Gastroesophageal sphincter (tissue), 3 donors: ENCODE results near the gene NOTCH2.

Experiments used
- CTCF ChIP-seq, 4 experiments: fragments of 200-600 bp in 2 of 4; fragments of 450-650 bp in 2 of 4; sonication (generic) in 1 of 4; IDR thresholded peaks; one replicate each; pipeline ENCODE4 v1.5.1; 2017 to 2019; ENCODE audit warnings: antibody characterized with exemption in 4 of 4, mild to moderate bottlenecking in 2 of 4, moderate library complexity in 2 of 4
- EP300 ChIP-seq: sonication (generic); formaldehyde crosslinking; IDR thresholded peaks from one replicate; pipeline ENCODE4 v1.6.1; 2017; ENCODE audit warnings: antibody characterized with exemption, mild to moderate bottlenecking
- POLR2A ChIP-seq, 2 donors: fragments of 450-650 bp; IDR thresholded peaks; one replicate each; pipeline ENCODE4 v1.6.1; 2017; ENCODE audit warnings: antibody characterized with exemption in 2 of 2, mild to moderate bottlenecking in 2 of 2, moderate library complexity in 1 of 2
- POLR2AphosphoS5 ChIP-seq: sonication (generic); formaldehyde crosslinking; IDR thresholded peaks from one replicate; pipeline ENCODE4 v1.6.1; 2017; ENCODE audit warnings: antibody characterized with exemption

GRCh38 chr1:119882132-119883049 lies 187.1 kb downstream of the NOTCH2 start:
- TF ChIP-seq POLR2A (IDR thresholded peaks at IDR 0.05) (no peak), POLR2AphosphoS5 (no peak), CTCF (IDR thresholded peaks at IDR 0.05) (no peak), EP300 (no peak)
